ENCODE data around the gene TYMP. TPM values are rescaled to one million over a fixed set of nuclear protein-coding genes. Genes with fewer than 3 reads are reported as not detected.

The TYMP gene
- total RNA-seq, 2 experiments from 2014 or later: 9.9 to 10.0 TPM

- H3K4me3 ChIP-seq (ENCODE audit: low read length): peak overlapping the region; percentile 80
- Mint-ChIP-seq H3K27me3 (peaks cover 13% of the 10 kb centered on the region), H3K36me3 (ENCODE audit: low read depth) (peaks cover 4% of the 10 kb centered on the region), H3K9me3 (no peaks in the 10 kb centered on the region), H3K4me1 (ENCODE audit: low read depth) (peaks cover 45% of the 10 kb centered on the region), H3K27ac (peak overlapping the region; percentile 88), H3K4me3 (peak overlapping the region; percentile 87)
- DNase-seq: peak; percentile 59 to 90 (median 75)
- H3K27me3 ChIP-seq (ENCODE audit: control insufficient read depth in 1 of 2, insufficient read depth in 2 of 2, low read length in 2 of 2): no peaks in the 10 kb centered on the region
- ChIA-PET POLR2A (interaction anchor here (0.6 to 2.4 kb wide), 9 partner anchors 9 to 90 kb away, joined by 3 to 15 read pairs (median 6); partner anchors contain the start of genes KLHDC7B, LMF2, NCAPH2 and SYCE3), CTCF (no interaction called here)
- intact Hi-C loops (cut with DNase I, micrococcal nuclease): loop anchor here in 1 of 2 experiments (2.0 kb wide), 1 partner anchor 14 kb away; the partner anchor contains the start of gene KLHDC7B
- peak; percentile 46 for ATAC-seq (ENCODE audit: poor library complexity)
- H3K27ac ChIP-seq (ENCODE audit: low read depth in 1 of 2, low read length in 2 of 2): peak overlapping the region; percentile 90 to 98
- no peaks in the 10 kb centered on the region for H3K9me3 ChIP-seq (ENCODE audit: control insufficient read depth in 1 of 2, insufficient read depth in 1 of 2, low read length in 2 of 2)
- TF ChIP-seq, protein P1, sequence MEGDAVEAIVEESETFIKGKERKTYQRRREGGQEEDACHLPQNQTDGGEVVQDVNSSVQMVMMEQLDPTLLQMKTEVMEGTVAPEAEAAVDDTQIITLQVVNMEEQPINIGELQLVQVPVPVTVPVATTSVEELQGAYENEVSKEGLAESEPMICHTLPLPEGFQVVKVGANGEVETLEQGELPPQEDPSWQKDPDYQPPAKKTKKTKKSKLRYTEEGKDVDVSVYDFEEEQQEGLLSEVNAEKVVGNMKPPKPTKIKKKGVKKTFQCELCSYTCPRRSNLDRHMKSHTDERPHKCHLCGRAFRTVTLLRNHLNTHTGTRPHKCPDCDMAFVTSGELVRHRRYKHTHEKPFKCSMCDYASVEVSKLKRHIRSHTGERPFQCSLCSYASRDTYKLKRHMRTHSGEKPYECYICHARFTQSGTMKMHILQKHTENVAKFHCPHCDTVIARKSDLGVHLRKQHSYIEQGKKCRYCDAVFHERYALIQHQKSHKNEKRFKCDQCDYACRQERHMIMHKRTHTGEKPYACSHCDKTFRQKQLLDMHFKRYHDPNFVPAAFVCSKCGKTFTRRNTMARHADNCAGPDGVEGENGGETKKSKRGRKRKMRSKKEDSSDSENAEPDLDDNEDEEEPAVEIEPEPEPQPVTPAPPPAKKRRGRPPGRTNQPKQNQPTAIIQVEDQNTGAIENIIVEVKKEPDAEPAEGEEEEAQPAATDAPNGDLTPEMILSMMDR (IDR thresholded peaks at IDR 0.05): no peak
- no peaks in the 10 kb centered on the region for H3K36me3 ChIP-seq (ENCODE audit: insufficient read depth, low read length)
- peaks cover 77% of the 10 kb centered on the region for H3K4me1 ChIP-seq (ENCODE audit: insufficient read depth, low read length)
Measured at GRCh38 chr22:50530877-50531545, 1.2 kb upstream of the TYMP start.

- H3K9me3 ChIP-seq (ENCODE audit: control insufficient read depth in 1 of 2, insufficient read depth in 1 of 2, low read length in 2 of 2): no peaks in the 10 kb centered on the region
- H3K4me3 Mint-ChIP-seq: peak overlapping the region; percentile 78
- no peaks in the 10 kb centered on the region for H3K36me3 ChIP-seq (ENCODE audit: insufficient read depth, low read length)
- H3K36me3 Mint-ChIP-seq (ENCODE audit: low read depth): peaks cover 4% of the 10 kb centered on the region
- ChIA-PET POLR2A (interaction anchor here (0.6 to 2.4 kb wide), 5 partner anchors 9 to 32 kb away, joined by 3 to 15 read pairs (median 8); partner anchors contain the start of genes KLHDC7B, LMF2, NCAPH2 and SYCE3), CTCF (no interaction called here)
- peaks cover 77% of the 10 kb centered on the region for H3K4me1 ChIP-seq (ENCODE audit: insufficient read depth, low read length)
- DNase-seq (peak in 1 of 14 experiments; percentile 34), ATAC-seq (ENCODE audit: poor library complexity) (no peak)
- H3K27me3 ChIP-seq (ENCODE audit: control insufficient read depth in 1 of 2, insufficient read depth in 2 of 2, low read length in 2 of 2): no peaks in the 10 kb centered on the region
- TF ChIP-seq, protein P1 (IDR thresholded peaks at IDR 0.05): no peak
- peak overlapping the region; percentile 90 to 98 for H3K27ac ChIP-seq (ENCODE audit: low read depth in 1 of 2, low read length in 2 of 2)
- peaks cover 13% of the 10 kb centered on the region for H3K27me3 Mint-ChIP-seq
- peak overlapping the region; percentile 88 for H3K27ac Mint-ChIP-seq
- H3K4me1 Mint-ChIP-seq (ENCODE audit: low read depth): peaks cover 45% of the 10 kb centered on the region
- H3K9me3 Mint-ChIP-seq: no peaks in the 10 kb centered on the region
- intact Hi-C loops (cut with DNase I, micrococcal nuclease): loop anchor here in 1 of 2 experiments (2.0 kb wide), 1 partner anchor 14 kb away; the partner anchor contains the start of gene KLHDC7B
- peak overlapping the region; percentile 80 for H3K4me3 ChIP-seq (ENCODE audit: low read length)
Measured at GRCh38 chr22:50530580-50530876, 716 bp upstream of the TYMP start.

DNA sequence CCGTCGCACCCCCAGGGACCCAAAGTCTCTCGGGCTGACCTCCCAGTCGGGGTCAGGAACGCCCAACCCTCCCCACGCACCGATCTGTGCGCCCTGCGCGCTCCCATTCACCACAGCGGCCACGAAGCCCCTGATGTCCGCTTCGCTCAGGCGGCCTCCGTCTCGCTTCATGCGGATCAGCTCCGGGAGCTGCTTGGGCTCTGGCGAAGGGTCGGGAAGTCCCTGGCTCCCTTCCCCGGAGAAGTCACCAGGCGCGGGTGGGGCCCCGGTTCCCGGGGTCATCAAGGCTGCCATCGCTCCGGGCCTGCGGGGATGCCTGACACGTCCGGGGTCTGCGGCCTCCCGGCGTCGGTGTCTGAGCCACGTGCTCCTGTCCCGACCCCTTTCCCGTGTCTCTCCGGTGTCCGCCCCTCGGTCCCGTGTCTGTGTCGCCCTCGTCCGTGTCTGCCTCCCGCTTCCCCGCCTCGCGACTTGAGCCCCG is 356 bp downstream of the TYMP start:
- Histone ChIP-seq H3K4me3 (ENCODE audit: low read length) (peak overlapping the region; percentile 80), H3K9me3 (ENCODE audit: control insufficient read depth in 1 of 2, insufficient read depth in 1 of 2, low read length in 2 of 2) (no peaks in the 10 kb centered on the region), H3K36me3 (ENCODE audit: insufficient read depth, low read length) (no peaks in the 10 kb centered on the region), H3K4me1 (ENCODE audit: insufficient read depth, low read length) (peaks cover 82% of the 10 kb centered on the region), H3K27me3 (ENCODE audit: control insufficient read depth in 1 of 2, insufficient read depth in 2 of 2, low read length in 2 of 2) (no peaks in the 10 kb centered on the region), H3K27ac (ENCODE audit: low read depth in 1 of 2, low read length in 2 of 2) (peak overlapping the region; percentile 21 to 74)
- ChIA-PET CTCF (interaction anchor here (1.0 to 1.8 kb wide), 2 partner anchors 11 to 34 kb away, joined by 5 to 7 read pairs; partner anchors contain the start of gene SYCE3), POLR2A (interaction anchor here (1.0 to 6.7 kb wide), 9 partner anchors 9 to 92 kb away, joined by 3 to 258 read pairs (median 7); partner anchors contain the start of genes CHKB, KLHDC7B, LMF2 and NCAPH2)
- Mint-ChIP-seq H3K4me1 (ENCODE audit: low read depth) (peaks cover 48% of the 10 kb centered on the region), H3K4me3 (peak overlapping the region; percentile 48), H3K27me3 (peaks cover 13% of the 10 kb centered on the region), H3K36me3 (ENCODE audit: low read depth) (peaks cover 10% of the 10 kb centered on the region), H3K27ac (no peak overlapping the region), H3K9me3 (no peaks in the 10 kb centered on the region)
- TF ChIP-seq, protein P1 (IDR thresholded peaks at IDR 0.05): no peak
- ATAC-seq (ENCODE audit: poor library complexity): no peak
- intact Hi-C loops (cut with DNase I, micrococcal nuclease): loop anchor here (5.0 kb wide), 4 partner anchors 33 to 93 kb away; partner anchors contain the start of genes CHKB (in 1 of the 2) and SYCE3 (in 1 of the 2)
- peak in 1 of 14 experiments; percentile 30 for DNase-seq

Measured in CD4-positive, alpha-beta T cell (primary cell).